ENCODE measurements around the gene HIPK2. TPM values are rescaled to one million over a fixed set of nuclear protein-coding genes. Genes with fewer than 3 reads are reported as not detected.

HIPK2 gene
- total and polyA plus RNA-seq, 10 of the 15 experiments (the other 5 are each of a cell fraction or from before 2014, with no cell fraction given): 1.7 to 39.0 (median 9.4) TPM

GRCh38 chr7:139702811-139703486 is 74.8 kb downstream of the HIPK2 start (continued):
- no peak for TF ChIP-seq ZNF592 (IDR thresholded peaks at IDR 0.05)
- TF ChIP-seq NKRF (conservative IDR thresholded peaks at IDR 0.05): no peak
- TF ChIP-seq BACH1 (IDR thresholded peaks at IDR 0.05; ENCODE audit: borderline replicate concordance): no peak
- TF ChIP-seq ZZZ3 (IDR thresholded peaks at IDR 0.05; ENCODE audit: control insufficient read depth, insufficient read length, low read depth): no peak
- no peak for TF ChIP-seq HSF1 (IDR thresholded peaks at IDR 0.05; ENCODE audit: low read depth, low read length)
- TF ChIP-seq TCF12 (IDR thresholded peaks at IDR 0.05; ENCODE audit: low read depth, low read length): peak; percentile 96
- TF ChIP-seq CTCF (IDR thresholded peaks at IDR 0.05 in 2 of 3, conservative IDR thresholded peaks at IDR 0.05 in 1 of 3; ENCODE audit: control insufficient read depth in 2 of 3, extremely low read depth in 1 of 3, insufficient read depth in 1 of 3, low read depth in 3 of 3, low read length in 3 of 3): no peak
- TF ChIP-seq RFX5 (IDR thresholded peaks at IDR 0.05; ENCODE audit: low read depth, low read length): no peak
- TF ChIP-seq CBX5 (IDR thresholded peaks at IDR 0.05; ENCODE audit: low read depth): peak; percentile 83; the same call in 1 of the 2 replicates
- TF ChIP-seq IRF4 (IDR thresholded peaks at IDR 0.05; ENCODE audit: low read depth, low read length): peak; percentile 93
- TF ChIP-seq NFIC (IDR thresholded peaks at IDR 0.05; ENCODE audit: low read depth, low read length): peak; percentile 80
- no peak for TF ChIP-seq BRCA1 (IDR thresholded peaks at IDR 0.05; ENCODE audit: low read depth, low read length)
- TF ChIP-seq PRDM15 (CRISPR knock-in tag; IDR thresholded peaks at IDR 0.05): no peak
- no peak for TF ChIP-seq SUPT20H (IDR thresholded peaks at IDR 0.05; ENCODE audit: borderline replicate concordance, control insufficient read depth, low read depth, low read length)
- no peak for TF ChIP-seq PAX8 (IDR thresholded peaks at IDR 0.05)
- no peak for TF ChIP-seq FOS (IDR thresholded peaks at IDR 0.05; ENCODE audit: borderline replicate concordance, extremely low read depth, insufficient read length)

Data from GM12878 (cell line).